SK-N-MC (cell line): Measurements from ENCODE around the gene RRM2.

Experiments
- EZH2 ChIP-seq: fragments of 200-600 bp; sonication (generic); IDR thresholded peaks from one replicate; pipeline ENCODE4 v1.6.1; 2017; ENCODE audit warnings: antibody characterized with exemption
- POLR2AphosphoS5 ChIP-seq: IDR thresholded peaks from 2 replicates; pipeline ENCODE4 v1.6.1; 2012; ENCODE audit warnings: mild to moderate bottlenecking, low read depth, low read length, borderline replicate concordance

DNA sequence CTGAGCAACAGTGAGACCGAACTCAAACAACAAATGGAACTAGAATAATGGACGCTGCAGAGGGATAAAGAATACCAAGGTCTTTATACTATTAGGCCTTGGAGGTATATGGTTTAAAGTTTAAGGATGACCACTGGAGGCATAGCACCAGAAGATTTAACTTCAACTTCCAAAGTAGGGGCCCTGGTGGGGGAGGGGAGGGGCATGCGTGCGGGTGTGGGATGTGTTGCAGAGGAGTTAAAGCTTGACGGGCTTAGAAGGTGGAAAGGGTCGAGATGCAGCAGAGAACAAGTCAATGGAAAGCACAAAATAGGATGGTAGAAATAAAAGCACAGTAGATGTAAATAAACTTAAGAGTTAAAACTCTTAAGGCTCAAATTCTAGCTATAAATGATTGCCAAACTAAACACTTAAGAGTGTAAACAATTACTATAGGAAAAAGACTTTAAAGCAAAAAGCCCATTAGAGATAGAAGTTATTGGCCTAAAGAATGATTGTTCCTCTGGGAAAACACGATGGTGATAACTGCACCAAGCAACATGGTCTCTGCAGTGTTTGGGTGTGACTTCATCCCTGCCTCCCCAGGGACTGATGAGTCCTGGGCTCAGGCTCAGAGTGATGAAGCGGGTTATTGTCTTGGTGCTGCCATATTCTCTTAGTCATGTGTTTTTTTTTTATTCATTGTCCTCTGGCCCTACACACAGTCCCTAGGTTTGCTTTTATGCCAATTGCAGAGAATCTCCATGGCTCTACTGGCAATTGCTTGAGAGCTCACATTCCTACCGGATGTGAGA lies 13.0 kb downstream of the RRM2 start:
- TF ChIP-seq POLR2AphosphoS5 (peak; percentile 16; the same call in 1 of the 2 replicates), EZH2 (no peak)
